Measurements from ENCODE around the gene OR10A3. TPM values are rescaled to one million over a fixed set of nuclear protein-coding genes. Genes with fewer than 3 reads are reported as not detected.

Gene OR10A3
- total and polyA plus RNA-seq, 2 of the 8 experiments (the other 6 are each of a cell fraction or from before 2014, with no cell fraction given), result not detected

DNA sequence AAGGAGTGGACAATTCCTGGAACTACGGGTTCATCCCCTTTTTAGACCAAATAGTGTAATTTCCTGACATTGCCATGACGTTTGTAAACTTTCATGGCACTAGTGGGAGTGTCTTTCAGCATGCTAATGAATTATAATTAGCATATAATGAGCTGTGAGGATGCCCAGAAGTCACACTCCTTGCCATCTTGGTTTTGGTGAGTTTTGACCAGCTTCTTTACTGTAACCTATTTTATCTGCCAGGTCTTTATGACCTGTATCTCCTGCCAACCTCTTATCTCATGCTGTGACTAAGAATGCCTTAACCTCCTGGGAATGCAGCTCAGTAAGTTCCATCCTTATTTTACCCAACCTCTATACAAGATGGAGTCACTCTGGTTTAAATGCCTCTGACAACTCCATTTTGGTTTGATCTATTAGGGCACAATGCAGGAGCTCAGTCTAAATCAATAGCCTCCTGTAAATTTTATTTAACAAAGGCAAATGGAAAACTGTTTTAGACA, 31.2 kb downstream of the OR10A3 start:
- no peak overlapping the region for H4K8ac ChIP-seq (ENCODE audit: extremely low read depth, insufficient read depth, low read length)
- H2BK5ac ChIP-seq (ENCODE audit: low read depth, low read length), result peak overlapping the region; percentile 41; the same call in 1 of the 2 replicates
- no peaks in the 10 kb centered on the region for H3K23me2 ChIP-seq (ENCODE audit: low read depth, low read length)
- H3K14ac ChIP-seq (ENCODE audit: insufficient read length), result no peak overlapping the region
- H3K23ac ChIP-seq (ENCODE audit: insufficient read length), result no peak overlapping the region
- no peak overlapping the region for H3K4me2 ChIP-seq (ENCODE audit: insufficient read depth in 1 of 2, low read depth in 2 of 2, low read length in 2 of 2)
- no peak overlapping the region for H3K9ac ChIP-seq (replicated peaks in 1 of 4; ENCODE audit: extremely low read depth in 1 of 4, low read depth in 3 of 4, low read length in 3 of 4)
- no peaks in the 10 kb centered on the region for H3K36me3 ChIP-seq (ENCODE audit: control insufficient read depth in 2 of 4, insufficient read depth in 4 of 4, low read length in 3 of 4)
- peak overlapping the region; percentile 68; the same call in 1 of the 2 replicates for H2AK5ac ChIP-seq (ENCODE audit: low read depth, low read length)
- ChIA-PET POLR2A (ENCODE audit: partially characterized antibody) (interaction anchor here (0.8 to 2.3 kb wide), 4 partner anchors 8 to 79 kb away, joined by 3 to 7 read pairs (median 4); partner anchors contain the start of gene EIF3F), CTCF (ENCODE audit: partially characterized antibody) (interaction anchor here (1.2 to 4.4 kb wide), 4 partner anchors 11 to 79 kb away, joined by 5 to 27 read pairs (median 18); partner anchors contain the start of gene EIF3F)
- WGBS, 2 experiments (ENCODE audit: extremely low coverage in 1 of 2, insufficient coverage in 1 of 2, insufficient read length in 1 of 2, insufficient replicate concordance in 2 of 2, low coverage in 1 of 2, low lambda C conversion rate in 2 of 2, missing lambda C conversion rate in 1 of 2), result 50% methylated on average over 2 of the region's 2 CpGs; no CpG with 5 or more reads in 1 of the 2 experiments
- peak overlapping the region; percentile 54 for H2BK120ac ChIP-seq (replicated peaks; ENCODE audit: low read depth, low read length)
- no peaks in the 10 kb centered on the region for H3K27me3 ChIP-seq (replicated peaks in 1 of 4; ENCODE audit: control insufficient read depth in 3 of 4, extremely low read depth in 1 of 4, insufficient read depth in 3 of 4, low read length in 3 of 4)
- no peaks in the 10 kb centered on the region for H3K9me3 ChIP-seq (ENCODE audit: insufficient read depth in 2 of 2, low read depth in 1 of 2, low read length in 1 of 2)
- no peak overlapping the region for H4K5ac ChIP-seq (ENCODE audit: insufficient read length, low read depth, low read length)
- H3K4ac ChIP-seq (replicated peaks; ENCODE audit: insufficient read length, low read depth, low read length), result no peak overlapping the region
- 0 out of 2 replicates have a peak overlapping the region, but pooled peaks have one; percentile 12 for H2BK12ac ChIP-seq (ENCODE audit: low read depth, low read length)
- H3K18ac ChIP-seq (ENCODE audit: extremely low read depth, low read length), result 0 out of 2 replicates have a peak overlapping the region, but pooled peaks have one; percentile 34
- no peak overlapping the region for H3K4me3 ChIP-seq (ENCODE audit: extremely low read depth in 1 of 4, insufficient read depth in 2 of 4, low read depth in 3 of 4, low read length in 4 of 4)
- peak; percentile 52 for FAIRE-seq
- peaks cover 4 to 15% (median 11%) of the 10 kb centered on the region in 4 experiments; a peak in 6 of 7 replicates for H3K4me1 ChIP-seq (replicated peaks in 1 of 4; ENCODE audit: control insufficient read depth in 3 of 4, insufficient read depth in 4 of 4, low read length in 3 of 4)
- no peak overlapping the region for H3K27ac ChIP-seq (ENCODE audit: low read depth, low read length)
- no peak for DNase-seq (ENCODE audit: low read depth in 1 of 2, low spot score in 2 of 2)
- peak overlapping the region; percentile 5; the same call in 1 of the 2 replicates for H2BK20ac ChIP-seq (ENCODE audit: low read length)
- no peak overlapping the region for H4K91ac ChIP-seq (replicated peaks; ENCODE audit: insufficient read length, low read length)
- H3K79me2 ChIP-seq (ENCODE audit: control insufficient read depth in 1 of 2, insufficient read depth in 2 of 2, low read length in 2 of 2), result no peaks in the 10 kb centered on the region
- H3K56ac ChIP-seq (replicated peaks; ENCODE audit: insufficient read length, low read depth, low read length), result no peak overlapping the region
- H2AFZ ChIP-seq (ENCODE audit: low read length), result no peak overlapping the region
- no peaks in the 10 kb centered on the region for H4K20me1 ChIP-seq (replicated peaks in 1 of 2; ENCODE audit: control insufficient read depth in 1 of 2, insufficient read depth in 2 of 2, low read length in 2 of 2)
- H2BK15ac ChIP-seq (ENCODE audit: low read length), result no peak overlapping the region
- no peaks in the 10 kb centered on the region for H3K79me1 ChIP-seq (ENCODE audit: low read depth, low read length)
- no peak for TF ChIP-seq EGR1 (IDR thresholded peaks at IDR 0.05; ENCODE audit: borderline replicate concordance, low read depth, low read length)
- TF ChIP-seq RXRA (IDR thresholded peaks at IDR 0.05; ENCODE audit: insufficient read depth, low read depth, low read length), result no peak
- no peak for TF ChIP-seq CBX8 (IDR thresholded peaks at IDR 0.05; ENCODE audit: borderline replicate concordance, low read depth, low read length)
- TF ChIP-seq, protein P1, sequence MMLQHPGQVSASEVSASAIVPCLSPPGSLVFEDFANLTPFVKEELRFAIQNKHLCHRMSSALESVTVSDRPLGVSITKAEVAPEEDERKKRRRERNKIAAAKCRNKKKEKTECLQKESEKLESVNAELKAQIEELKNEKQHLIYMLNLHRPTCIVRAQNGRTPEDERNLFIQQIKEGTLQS (IDR thresholded peaks at IDR 0.05; ENCODE audit: insufficient read depth, low read depth, low read length), result no peak
- TF ChIP-seq YY1 (IDR thresholded peaks at IDR 0.05; ENCODE audit: low read depth, low read length), result peak; percentile 57; the same call in 1 of the 2 replicates
- TF ChIP-seq, protein P2, sequence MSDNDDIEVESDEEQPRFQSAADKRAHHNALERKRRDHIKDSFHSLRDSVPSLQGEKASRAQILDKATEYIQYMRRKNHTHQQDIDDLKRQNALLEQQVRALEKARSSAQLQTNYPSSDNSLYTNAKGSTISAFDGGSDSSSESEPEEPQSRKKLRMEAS (IDR thresholded peaks at IDR 0.05), result no peak
- no peak for TF ChIP-seq GTF2F1 (IDR thresholded peaks at IDR 0.05; ENCODE audit: borderline replicate concordance, low read depth, low read length)
- TF ChIP-seq BRCA1 (IDR thresholded peaks at IDR 0.05; ENCODE audit: low read depth, low read length), result no peak
- no peak for TF ChIP-seq EP300 (IDR thresholded peaks at IDR 0.05; ENCODE audit: borderline replicate concordance in 1 of 2, low read depth in 2 of 2, low read length in 2 of 2)
- TF ChIP-seq CEBPB (IDR thresholded peaks at IDR 0.05; ENCODE audit: low read depth, low read length), result no peak
- no peak for TF ChIP-seq SP2 (IDR thresholded peaks at IDR 0.05; ENCODE audit: low read length)
- no peak for TF ChIP-seq POLR2AphosphoS5 (IDR thresholded peaks at IDR 0.05; ENCODE audit: low read depth, low read length)
- TF ChIP-seq POLR2A (IDR thresholded peaks at IDR 0.05; ENCODE audit: control extremely low read depth in 1 of 2, low read depth in 2 of 2, low read length in 2 of 2), result no peak

Data from H1 (cell line).